NK-92 (cell line): Measurements from ENCODE around the gene USF2.

ENCODE experiments used
- DNase-seq: peaks from one replicate; lab custom pipeline; 2025; ENCODE audit not compliant: unreplicated experiment; lab: John Stamatoyannopoulos, UW

Gene USF2

GRCh38 chr19:35241417-35241816 is 27.3 kb upstream of the USF2 start:
- no peak for DNase-seq

- no peak for DNase-seq
Measured at GRCh38 chr19:35246466-35247092, 22.2 kb upstream of the USF2 start.

DNA sequence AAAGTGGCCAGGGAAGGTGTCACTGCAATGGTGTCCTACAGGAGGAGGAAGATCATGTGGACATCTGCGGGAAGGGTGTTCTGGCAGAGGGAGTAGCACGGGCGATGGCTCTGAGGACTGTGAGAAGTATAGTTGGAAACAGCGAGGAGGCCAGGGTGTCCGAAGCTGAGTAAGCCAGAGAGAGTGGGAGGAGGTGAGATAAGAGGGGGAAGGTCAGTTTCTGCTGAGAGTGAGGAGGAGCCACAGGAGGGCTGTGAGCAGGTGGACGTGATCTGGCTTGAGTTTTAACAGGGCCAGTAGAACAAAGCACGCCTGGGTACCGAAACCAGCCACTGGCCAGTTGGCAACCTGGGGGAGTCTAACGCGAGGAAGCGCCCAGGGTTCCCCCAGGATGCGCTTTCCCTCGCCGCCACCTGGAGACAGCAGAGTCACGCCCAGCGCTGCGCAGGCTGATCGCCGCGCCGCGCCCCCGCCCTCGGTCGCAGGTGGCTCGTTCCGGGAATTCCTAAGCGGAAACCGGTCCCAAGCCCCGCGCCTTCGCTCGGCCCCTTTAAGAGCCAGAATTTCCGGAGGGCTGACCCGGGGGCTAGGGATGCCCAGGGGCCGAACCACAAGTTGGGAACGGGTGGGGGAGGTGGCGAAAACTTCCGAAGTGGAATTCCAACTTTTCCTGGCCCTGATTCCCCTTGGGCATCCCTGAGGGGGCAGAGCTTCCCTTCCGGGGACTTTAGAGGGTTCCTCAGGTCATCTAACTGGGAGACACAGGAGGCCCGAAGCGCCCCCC is 21.0 kb upstream of the USF2 start:
- DNase-seq, result no peak

GRCh38 chr19:35248310-35249145 is 20.2 kb upstream of the USF2 start, which contains the start of gene LSR:
LSR (plus strand) TSS chr19:35249002; CDS start chr19:35249023, 21 bp downstream.
- no peak for DNase-seq

DNA sequence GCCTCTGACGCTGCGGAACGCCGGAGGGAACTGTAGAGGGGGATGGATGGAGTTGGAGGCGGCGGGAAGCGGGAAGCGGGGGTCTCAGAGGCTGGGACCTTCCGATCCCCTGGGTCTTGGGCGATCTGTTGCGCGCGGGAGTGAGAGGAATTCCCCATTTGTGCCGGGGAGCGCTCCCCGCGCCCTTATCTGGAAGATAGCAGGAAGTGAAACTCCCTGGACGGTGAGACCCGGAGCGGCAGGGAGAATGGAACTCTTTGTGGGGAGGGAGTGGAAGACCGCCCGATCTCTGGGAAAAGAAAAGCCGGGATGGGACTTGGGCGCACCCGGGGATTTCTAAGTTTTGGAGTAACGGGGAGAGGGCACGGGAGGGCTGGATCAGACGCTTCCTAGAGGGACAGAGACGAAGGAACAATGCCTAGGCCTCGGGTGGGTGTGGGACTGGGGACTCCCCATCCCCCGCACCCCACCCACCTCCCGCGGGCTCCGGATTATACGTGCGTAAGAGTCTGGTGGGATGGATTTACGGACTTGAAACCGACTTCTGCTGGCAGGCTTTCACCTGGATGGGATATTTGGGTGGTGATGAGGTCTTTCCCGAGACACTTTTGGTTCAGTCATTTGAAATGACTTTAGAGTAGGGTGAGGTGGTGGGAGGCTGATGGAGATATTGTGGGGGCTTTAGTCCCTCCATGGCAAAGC is 19.5 kb upstream of the USF2 start:
- no peak for DNase-seq

DNA sequence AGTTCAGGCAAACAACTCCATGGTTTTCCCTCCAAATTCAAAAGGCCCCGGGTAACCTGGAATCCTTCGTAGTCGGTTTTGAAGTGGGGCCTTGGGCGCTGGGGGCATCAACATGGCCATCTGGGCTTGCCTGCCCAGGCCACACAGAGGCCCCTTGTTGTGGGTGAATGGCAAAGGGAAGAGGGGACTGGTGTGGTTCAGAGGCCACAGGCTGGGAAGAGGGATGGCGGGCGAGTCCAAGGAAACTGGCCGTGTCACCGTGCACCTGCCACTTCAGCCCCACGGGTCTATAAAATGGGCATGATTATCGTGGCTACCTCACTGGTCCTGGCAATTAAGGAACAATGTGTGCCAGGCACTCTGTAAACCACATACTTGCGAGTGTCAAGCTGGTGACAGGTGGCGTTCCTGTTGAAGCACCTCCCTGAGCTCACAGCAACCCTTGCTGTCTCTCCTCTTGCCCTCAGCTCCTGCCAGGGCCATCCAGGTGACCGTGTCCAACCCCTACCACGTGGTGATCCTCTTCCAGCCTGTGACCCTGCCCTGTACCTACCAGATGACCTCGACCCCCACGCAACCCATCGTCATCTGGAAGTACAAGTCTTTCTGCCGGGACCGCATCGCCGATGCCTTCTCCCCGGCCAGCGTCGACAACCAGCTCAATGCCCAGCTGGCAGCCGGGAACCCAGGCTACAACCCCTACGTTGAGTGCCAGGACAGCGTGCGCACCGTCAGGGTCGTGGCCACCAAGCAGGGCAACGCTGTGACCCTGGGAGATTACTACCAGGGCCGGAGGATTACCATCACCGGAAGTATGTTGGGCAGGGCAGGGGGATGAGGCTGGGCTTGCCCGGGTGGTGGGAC is 18.7 kb upstream of the USF2 start:
- no peak for DNase-seq

DNA sequence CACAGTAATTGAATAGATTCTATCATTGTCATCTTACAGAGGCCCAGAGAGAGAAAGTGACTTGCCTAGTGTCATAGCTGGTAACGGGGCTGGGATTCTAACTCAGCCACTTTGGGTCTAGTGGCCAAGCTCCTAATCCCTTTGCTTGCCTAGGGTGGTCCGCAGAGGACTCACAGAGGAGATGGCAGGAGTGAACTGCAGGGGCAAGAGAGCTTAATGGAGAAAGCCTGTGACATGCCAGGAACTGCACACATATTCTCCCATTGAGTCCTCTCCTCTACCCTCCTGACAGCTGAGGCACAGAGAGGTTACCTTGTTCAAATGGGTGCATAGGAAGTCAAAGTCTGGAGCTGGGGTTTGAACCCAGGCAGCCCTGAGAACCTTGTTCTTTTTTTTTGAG is 17.3 kb upstream of the USF2 start:
- no peak for DNase-seq

- no peak for DNase-seq
Measured at GRCh38 chr19:35253316-35254286, 15.2 kb upstream of the USF2 start.

- DNase-seq, result no peak
Measured at GRCh38 chr19:35254341-35255297, 14.1 kb upstream of the USF2 start.

- DNase-seq, result no peak
Measured at GRCh38 chr19:35256566-35256965, 12.2 kb upstream of the USF2 start.

DNA sequence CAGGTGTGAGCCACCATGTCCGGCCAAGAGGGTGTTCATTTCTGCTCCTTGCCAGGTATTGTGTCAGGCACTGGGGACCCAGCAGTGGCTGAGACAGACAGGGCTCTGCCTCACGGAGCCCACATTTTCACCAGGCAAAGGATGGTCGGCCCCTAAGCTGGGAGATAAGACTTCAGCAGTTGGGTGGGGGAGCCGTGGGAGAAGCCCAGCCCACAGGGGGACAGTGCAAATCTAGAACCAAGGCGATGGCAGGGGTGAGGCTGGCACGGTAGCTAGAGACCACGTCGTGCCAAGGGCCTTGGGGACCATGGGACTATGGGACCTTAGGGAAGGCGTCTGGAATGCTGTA is 11.7 kb upstream of the USF2 start:
- DNase-seq, result no peak

GRCh38 chr19:35260694-35261304 is 8.0 kb upstream of the USF2 start:
- no peak for DNase-seq

DNA sequence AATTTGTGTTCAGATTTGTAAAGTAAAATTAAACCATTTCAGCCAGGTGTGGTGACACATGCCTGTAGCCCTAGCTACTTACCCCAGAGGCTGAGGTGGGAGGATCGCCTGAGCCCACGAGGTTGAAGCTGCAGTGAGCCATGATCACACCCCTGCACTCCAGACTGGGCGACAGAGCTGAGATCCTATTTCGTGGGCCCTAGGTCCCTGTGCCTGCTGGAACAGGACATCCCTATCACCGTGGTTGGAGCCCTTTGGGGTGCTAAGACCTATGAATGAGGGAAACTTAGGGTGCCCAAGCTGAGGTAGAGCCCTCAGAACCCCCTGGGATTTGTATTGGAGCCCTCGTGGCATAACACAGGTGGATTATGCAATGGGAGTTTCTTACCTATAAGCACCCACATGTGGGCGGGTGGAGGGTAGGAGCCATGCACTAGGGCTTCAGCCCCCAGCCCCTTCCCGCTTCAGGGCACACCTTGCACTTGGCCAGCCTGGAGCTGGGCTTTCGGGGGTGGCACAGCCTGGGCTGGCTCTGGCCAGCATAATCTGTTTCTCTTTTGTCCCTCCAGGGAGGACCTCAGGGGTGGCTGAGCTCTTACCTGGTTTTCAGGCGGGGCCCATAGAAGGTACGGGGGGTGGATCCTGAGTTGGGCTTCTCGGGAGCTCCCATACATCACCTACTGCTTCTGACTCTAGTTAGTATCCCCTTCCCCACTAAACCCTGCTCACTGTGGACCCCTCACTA is 7.2 kb upstream of the USF2 start:
- DNase-seq, result no peak

GRCh38 chr19:35262101-35262761 is 6.5 kb upstream of the USF2 start:
- no peak for DNase-seq

- no peak for DNase-seq
Measured at GRCh38 chr19:35264268-35265125, 4.3 kb upstream of the USF2 start.
